Gastroesophageal sphincter (tissue), 4 donors: Measurements from ENCODE around the gene ZDBF2. TPM values are rescaled to one million over a fixed set of nuclear protein-coding genes. Genes with fewer than 3 reads are reported as not detected.
A peak's percentile ranks its signal among the peaks of the same experiment; 100 is the strongest.

Experiments
- ATAC-seq: fragments of 150-250 bp; one replicate; pipeline ENCODE4 v1.9.1; 2016; ENCODE audit warnings: mild to moderate bottlenecking, moderate library complexity
- H3K27ac ChIP-seq, 4 donors: fragments of 200-600 bp; sonication (generic) in 3 of 4; 1 replicate in 3 of 4; 2 replicates in 1 of 4; pipeline ENCODE4 v1.5.1; 2016 to 2019
- H3K27me3 ChIP-seq: fragments of 200-600 bp; sonication (generic); one replicate; pipeline ENCODE4 v1.5.1; 2019
- H3K36me3 ChIP-seq, 2 donors: fragments of 200-600 bp; sonication (generic); one replicate each; pipeline ENCODE4 v1.5.1; 2019; ENCODE audit warnings: control low read depth in 1 of 2
- H3K4me1 ChIP-seq, 3 donors: fragments of 200-600 bp; sonication (generic); 1 replicate in 2 of 3; 2 replicates in 1 of 3; pipeline ENCODE4 v1.5.1; 2016 to 2019; ENCODE audit warnings: control low read depth in 2 of 3
- H3K4me3 ChIP-seq, 2 donors: fragments of 200-600 bp; sonication (generic); one replicate each; pipeline ENCODE4 v1.5.1; 2019; ENCODE audit warnings: mild to moderate bottlenecking in 1 of 2, moderate library complexity in 1 of 2
- H3K9me3 ChIP-seq, 3 donors: fragments of 200-600 bp; sonication (generic); one replicate each; pipeline ENCODE4 v1.5.1; 2017 to 2019; ENCODE audit warnings: control low read depth in 2 of 3
- CTCF ChIP-seq, 4 experiments: fragments of 200-600 bp in 2 of 4; fragments of 450-650 bp in 2 of 4; sonication (generic) in 1 of 4; IDR thresholded peaks; one replicate each; pipeline ENCODE4 v1.5.1; 2017 to 2019; ENCODE audit warnings: antibody characterized with exemption in 4 of 4, mild to moderate bottlenecking in 2 of 4, moderate library complexity in 2 of 4
- EP300 ChIP-seq: sonication (generic); formaldehyde crosslinking; IDR thresholded peaks from one replicate; pipeline ENCODE4 v1.6.1; 2017; ENCODE audit warnings: antibody characterized with exemption, mild to moderate bottlenecking
- POLR2A ChIP-seq, 2 donors: fragments of 450-650 bp; IDR thresholded peaks; one replicate each; pipeline ENCODE4 v1.6.1; 2017; ENCODE audit warnings: antibody characterized with exemption in 2 of 2, mild to moderate bottlenecking in 2 of 2, moderate library complexity in 1 of 2
- POLR2AphosphoS5 ChIP-seq: sonication (generic); formaldehyde crosslinking; IDR thresholded peaks from one replicate; pipeline ENCODE4 v1.6.1; 2017; ENCODE audit warnings: antibody characterized with exemption
- WGBS, 2 donors: methylation state at CpG; one replicate each; pipeline ENCODE4 v1.1.5; 2018; ENCODE audit warnings: low coverage in 1 of 2; 5-methylcytosine and 5-hydroxymethylcytosine counted together
- total RNA-seq, 4 donors: library from RNA; depleted of rRNA; stranded (reverse); fragments of >200 nt; gene quantifications; one replicate each; pipeline ENCODE4 v1.1.0, GENCODE V29; 2016

ZDBF2 gene
- total RNA-seq, 4 donors from 2014 or later = 10.9 to 19.9 (median 13.4) TPM

GRCh38 chr2:206260188-206261012, 14.1 kb upstream of the ZDBF2 start:
- WGBS, 2 donors = 15 to 28% methylated on average over 5 to 6 of the region's 7 CpGs
- Histone ChIP-seq H3K4me1 (no peaks in the 10 kb centered on the region), H3K36me3 (no peaks in the 10 kb centered on the region), H3K9me3 (no peaks in the 10 kb centered on the region), H3K27me3 (peaks cover 100% of the 10 kb centered on the region), H3K27ac (no peak overlapping the region), H3K4me3 (no peak overlapping the region)
- peak; percentile 50 for ATAC-seq
- TF ChIP-seq CTCF (IDR thresholded peaks at IDR 0.05) (peak in 3 of 4 experiments; percentile 37 to 42 (median 39)), POLR2A (IDR thresholded peaks at IDR 0.05) (no peak), POLR2AphosphoS5 (no peak), EP300 (no peak)

GRCh38 chr2:206263959-206264603, 10.4 kb upstream of the ZDBF2 start:
- 44 to 48% methylated on average over 19 of the region's 21 CpGs for WGBS, 2 donors
- H3K36me3 ChIP-seq = no peaks in the 10 kb centered on the region
- no peaks in the 10 kb centered on the region for H3K4me1 ChIP-seq
- no peak overlapping the region for H3K4me3 ChIP-seq
- H3K9me3 ChIP-seq = no peaks in the 10 kb centered on the region
- H3K27me3 ChIP-seq = peaks cover 100% of the 10 kb centered on the region
- no peak for TF ChIP-seq CTCF (IDR thresholded peaks at IDR 0.05)
- TF ChIP-seq POLR2A (IDR thresholded peaks at IDR 0.05) = no peak
- no peak for TF ChIP-seq EP300
- TF ChIP-seq POLR2AphosphoS5 = no peak
- ATAC-seq = no peak
- H3K27ac ChIP-seq = no peak overlapping the region

DNA sequence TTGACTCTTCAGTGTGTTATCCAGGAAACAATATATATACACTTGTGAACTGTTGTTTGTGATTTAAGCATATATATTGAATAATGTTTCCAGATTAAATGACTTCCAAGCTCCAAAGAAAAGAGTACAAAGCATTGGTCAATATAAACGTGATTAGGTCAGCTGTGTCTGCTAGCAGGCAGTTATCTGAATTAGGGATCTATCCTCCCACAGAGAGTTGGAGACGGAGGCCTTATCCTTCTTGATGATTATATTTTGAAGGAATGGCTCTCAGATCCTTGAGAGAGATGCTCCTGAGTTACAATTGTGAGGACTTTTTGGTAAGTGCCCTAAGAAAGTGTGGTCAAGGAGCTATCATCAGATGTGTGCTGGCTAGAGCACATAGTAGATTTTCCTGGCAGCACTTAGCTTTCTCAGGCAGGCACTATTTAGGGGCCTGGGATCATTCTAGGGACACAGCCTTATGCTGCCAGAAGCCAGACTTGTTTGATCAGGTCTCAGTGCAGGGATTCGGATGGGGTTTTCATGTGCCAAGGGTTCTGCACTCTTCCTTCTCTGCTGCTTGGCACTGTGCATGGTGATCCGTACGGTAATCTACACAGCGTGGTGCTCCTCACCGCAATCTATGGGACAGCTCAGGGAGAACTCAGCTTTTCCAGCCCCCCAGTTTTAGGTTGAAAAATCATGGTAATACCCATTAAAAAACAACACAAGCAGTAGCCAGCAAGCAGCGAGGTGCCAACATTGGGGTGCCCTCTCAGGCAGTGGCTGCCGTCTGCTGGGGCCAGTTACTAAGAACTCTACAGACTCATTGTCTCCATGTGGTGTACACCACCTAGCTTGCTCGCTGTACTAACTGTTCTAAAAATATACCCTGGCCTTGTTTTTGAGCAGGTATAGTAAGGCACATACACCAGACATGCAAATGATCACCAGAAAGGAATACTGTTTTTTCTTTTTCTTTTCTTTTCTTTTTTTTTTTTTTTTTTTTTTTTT, 8.0 kb upstream of the ZDBF2 start:
- no peak overlapping the region for H3K27ac ChIP-seq
- no peaks in the 10 kb centered on the region for H3K36me3 ChIP-seq
- no peak for ATAC-seq
- H3K4me3 ChIP-seq = no peak overlapping the region
- 27 to 52% methylated on average over 4 to 5 of the region's 10 CpGs for WGBS, 2 donors
- no peak for TF ChIP-seq CTCF (IDR thresholded peaks at IDR 0.05)
- no peak for TF ChIP-seq EP300
- no peak for TF ChIP-seq POLR2A (IDR thresholded peaks at IDR 0.05)
- TF ChIP-seq POLR2AphosphoS5 = no peak
- H3K27me3 ChIP-seq = peaks cover 100% of the 10 kb centered on the region
- no peaks in the 10 kb centered on the region for H3K9me3 ChIP-seq
- H3K4me1 ChIP-seq = no peaks in the 10 kb centered on the region

DNA sequence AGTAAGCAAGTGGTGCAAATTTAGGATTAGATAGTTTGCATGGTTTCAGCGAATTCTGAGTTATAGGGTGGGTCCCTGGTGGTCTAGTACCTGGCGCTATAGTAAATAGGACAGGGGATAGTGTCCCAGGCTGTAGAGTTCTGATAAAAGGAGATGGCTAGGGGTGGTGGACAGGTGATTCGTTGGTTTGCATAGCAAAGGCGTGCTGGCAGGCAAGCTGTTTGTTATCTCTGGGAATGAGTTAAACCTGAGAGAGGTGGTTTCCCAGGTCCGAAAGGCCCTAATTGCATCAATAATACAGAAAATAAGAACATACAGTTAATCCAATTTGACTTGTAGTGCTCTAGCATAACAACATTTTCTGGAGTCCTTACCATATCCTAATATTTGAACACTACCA, 6.9 kb upstream of the ZDBF2 start:
- H3K4me1 ChIP-seq = no peaks in the 10 kb centered on the region
- ATAC-seq = no peak
- peaks cover 100% of the 10 kb centered on the region for H3K27me3 ChIP-seq
- H3K36me3 ChIP-seq = no peaks in the 10 kb centered on the region
- no peak overlapping the region for H3K27ac ChIP-seq
- WGBS, 2 donors = 28 to 42% methylated on average over 5 of the region's 5 CpGs
- TF ChIP-seq EP300 = no peak
- no peak for TF ChIP-seq CTCF (IDR thresholded peaks at IDR 0.05)
- no peak for TF ChIP-seq POLR2A (IDR thresholded peaks at IDR 0.05)
- TF ChIP-seq POLR2AphosphoS5 = no peak
- H3K9me3 ChIP-seq = no peaks in the 10 kb centered on the region
- no peak overlapping the region for H3K4me3 ChIP-seq
